PC-9 (cell line): ENCODE results near the gene FGD5.

Experiments used
- EZH2 ChIP-seq: fragments of 200-600 bp; sonication (generic); IDR thresholded peaks from 2 replicates; pipeline ENCODE4 v1.8.0; 2017; ENCODE audit warnings: antibody characterized with exemption, low read depth
- TF ChIP-seq, protein P1 (sequence below): fragments of 200-600 bp; sonication (generic); conservative IDR thresholded peaks from 2 replicates; pipeline ENCODE4 v1.6.1; 2017; ENCODE audit warnings: mixed run types, antibody characterized with exemption, mild to moderate bottlenecking, moderate library complexity

DNA sequence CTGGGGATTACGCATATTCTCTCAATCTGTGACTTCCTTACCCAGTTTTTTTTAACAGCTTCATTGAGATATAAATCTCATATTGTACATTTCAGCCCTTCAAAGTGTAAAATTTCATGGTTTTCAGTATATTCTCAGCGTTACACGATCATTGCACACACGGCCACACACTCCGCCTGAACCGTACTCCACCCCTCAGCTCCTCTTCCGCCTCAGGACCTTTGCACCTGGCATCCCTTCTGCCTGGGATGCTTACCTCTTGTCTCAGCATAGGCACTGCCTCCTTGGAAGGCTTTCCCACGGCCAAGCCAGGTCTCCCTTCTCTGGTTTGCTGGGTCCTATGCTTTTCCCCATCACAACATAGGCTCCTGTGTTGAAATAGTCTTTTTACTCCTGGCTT, 71.2 kb downstream of the FGD5 start:
- TF ChIP-seq, protein P1, sequence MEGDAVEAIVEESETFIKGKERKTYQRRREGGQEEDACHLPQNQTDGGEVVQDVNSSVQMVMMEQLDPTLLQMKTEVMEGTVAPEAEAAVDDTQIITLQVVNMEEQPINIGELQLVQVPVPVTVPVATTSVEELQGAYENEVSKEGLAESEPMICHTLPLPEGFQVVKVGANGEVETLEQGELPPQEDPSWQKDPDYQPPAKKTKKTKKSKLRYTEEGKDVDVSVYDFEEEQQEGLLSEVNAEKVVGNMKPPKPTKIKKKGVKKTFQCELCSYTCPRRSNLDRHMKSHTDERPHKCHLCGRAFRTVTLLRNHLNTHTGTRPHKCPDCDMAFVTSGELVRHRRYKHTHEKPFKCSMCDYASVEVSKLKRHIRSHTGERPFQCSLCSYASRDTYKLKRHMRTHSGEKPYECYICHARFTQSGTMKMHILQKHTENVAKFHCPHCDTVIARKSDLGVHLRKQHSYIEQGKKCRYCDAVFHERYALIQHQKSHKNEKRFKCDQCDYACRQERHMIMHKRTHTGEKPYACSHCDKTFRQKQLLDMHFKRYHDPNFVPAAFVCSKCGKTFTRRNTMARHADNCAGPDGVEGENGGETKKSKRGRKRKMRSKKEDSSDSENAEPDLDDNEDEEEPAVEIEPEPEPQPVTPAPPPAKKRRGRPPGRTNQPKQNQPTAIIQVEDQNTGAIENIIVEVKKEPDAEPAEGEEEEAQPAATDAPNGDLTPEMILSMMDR: no peak
- no peak for TF ChIP-seq EZH2
